ENCODE measurements around the gene RITA1. TPM values are rescaled to one million over a fixed set of nuclear protein-coding genes. Genes with fewer than 3 reads are reported as not detected.
"Not testable (repeated sequence)": the region's sequence is repeated elsewhere in the genome, so short reads cannot be mapped to it uniquely, and the experiment has no call there.

The RITA1 gene
- total RNA-seq, 1 experiment from 2014 or later, result 33.6 TPM

GRCh38 chr12:113140706-113141105 is 44.8 kb upstream of the RITA1 start:
- BruUV-seq (replicated peaks), result no TSS peak
- Mint-ChIP-seq H3K4me1 (ENCODE audit: low read depth, unreplicated experiment) (no peaks in the 10 kb centered on the region), H3K36me3 (ENCODE audit: insufficient read depth, unreplicated experiment) (no peaks in the 10 kb centered on the region), H3K27ac (ENCODE audit: unreplicated experiment) (no peak overlapping the region), H3K9me3 (ENCODE audit: unreplicated experiment) (no peaks in the 10 kb centered on the region), H3K27me3 (ENCODE audit: insufficient read depth, unreplicated experiment) (no peaks in the 10 kb centered on the region), H3K4me3 (ENCODE audit: unreplicated experiment) (no peak overlapping the region)
- TF ChIP-seq CTCF (IDR thresholded peaks at IDR 0.05; ENCODE audit: insufficient read depth in 1 of 2, low read depth in 1 of 2, low read length in 1 of 2, severe bottlenecking in 1 of 2, unreplicated experiment in 1 of 2), result no peak
- intact Hi-C loops (cut with micrococcal nuclease; ENCODE audit: unreplicated experiment), result no loop called here
- H3K4me1 ChIP-seq, result no peaks in the 10 kb centered on the region; the same call in 1 of the 2 replicates
- H3K9me3 ChIP-seq, result no peaks in the 10 kb centered on the region
- ChIA-PET POLR2A (no interaction called here), CTCF (interaction anchor here (0.7 kb wide), 1 partner anchor 284 kb away, joined by 12 read pairs; no protein-coding TSS in a partner anchor)
- H3K4me3 ChIP-seq (ENCODE audit: low read depth, low read length), result no peak overlapping the region
- no peaks in the 10 kb centered on the region for H3K36me3 ChIP-seq (ENCODE audit: control insufficient read depth, insufficient read depth, low read length)
- DNase-seq, result no peak
- H3K27me3 ChIP-seq (replicated peaks; ENCODE audit: control insufficient read depth, insufficient read depth, low read length), result no peaks in the 10 kb centered on the region

GRCh38 chr12:113141716-113142115 is 43.8 kb upstream of the RITA1 start:
- DNase-seq; intact Hi-C loops (cut with micrococcal nuclease; ENCODE audit: unreplicated experiment); H3K4me1 ChIP-seq; H3K4me3 ChIP-seq (ENCODE audit: low read depth, low read length); H3K9me3 ChIP-seq; H3K27me3 Mint-ChIP-seq (ENCODE audit: insufficient read depth, unreplicated experiment); H3K36me3 Mint-ChIP-seq (ENCODE audit: insufficient read depth, unreplicated experiment); H3K4me3 Mint-ChIP-seq (ENCODE audit: unreplicated experiment); H3K4me1 Mint-ChIP-seq (ENCODE audit: low read depth, unreplicated experiment); POLR2A ChIA-PET; H3K9me3 Mint-ChIP-seq (ENCODE audit: unreplicated experiment); H3K27me3 ChIP-seq (replicated peaks; ENCODE audit: control insufficient read depth, insufficient read depth, low read length); BruUV-seq (replicated peaks); H3K27ac Mint-ChIP-seq (ENCODE audit: unreplicated experiment); CTCF ChIA-PET; H3K36me3 ChIP-seq (ENCODE audit: control insufficient read depth, insufficient read depth, low read length): not testable (repeated sequence)

GRCh38 chr12:113142173-113142885 is 43.2 kb upstream of the RITA1 start:
- TF ChIP-seq CTCF (IDR thresholded peaks at IDR 0.05; ENCODE audit: insufficient read depth in 1 of 2, low read depth in 1 of 2, low read length in 1 of 2, severe bottlenecking in 1 of 2, unreplicated experiment in 1 of 2), result no peak
- Mint-ChIP-seq H3K9me3 (ENCODE audit: unreplicated experiment) (no peaks in the 10 kb centered on the region), H3K4me1 (ENCODE audit: low read depth, unreplicated experiment) (no peaks in the 10 kb centered on the region), H3K36me3 (ENCODE audit: insufficient read depth, unreplicated experiment) (no peaks in the 10 kb centered on the region), H3K4me3 (ENCODE audit: unreplicated experiment) (no peak overlapping the region), H3K27me3 (ENCODE audit: insufficient read depth, unreplicated experiment) (peaks cover 2% of the 10 kb centered on the region), H3K27ac (ENCODE audit: unreplicated experiment) (no peak overlapping the region)
- no peaks in the 10 kb centered on the region for H3K4me1 ChIP-seq
- H3K27me3 ChIP-seq (replicated peaks; ENCODE audit: control insufficient read depth, insufficient read depth, low read length), result no peaks in the 10 kb centered on the region
- H3K9me3 ChIP-seq, result no peaks in the 10 kb centered on the region
- ChIA-PET CTCF (no interaction called here), POLR2A (no interaction called here)
- BruUV-seq (replicated peaks), result no TSS peak
- DNase-seq, result no peak
- intact Hi-C loops (cut with micrococcal nuclease; ENCODE audit: unreplicated experiment), result no loop called here
- H3K36me3 ChIP-seq (ENCODE audit: control insufficient read depth, insufficient read depth, low read length), result no peaks in the 10 kb centered on the region
- H3K4me3 ChIP-seq (ENCODE audit: low read depth, low read length), result no peak overlapping the region
